ENCODE measurements around the gene RNF130. TPM values are rescaled to one million over a fixed set of nuclear protein-coding genes. Genes with fewer than 3 reads are reported as not detected.

Gene RNF130
- total RNA-seq, 1 experiment from 2014 or later: 58.5 TPM

DNA sequence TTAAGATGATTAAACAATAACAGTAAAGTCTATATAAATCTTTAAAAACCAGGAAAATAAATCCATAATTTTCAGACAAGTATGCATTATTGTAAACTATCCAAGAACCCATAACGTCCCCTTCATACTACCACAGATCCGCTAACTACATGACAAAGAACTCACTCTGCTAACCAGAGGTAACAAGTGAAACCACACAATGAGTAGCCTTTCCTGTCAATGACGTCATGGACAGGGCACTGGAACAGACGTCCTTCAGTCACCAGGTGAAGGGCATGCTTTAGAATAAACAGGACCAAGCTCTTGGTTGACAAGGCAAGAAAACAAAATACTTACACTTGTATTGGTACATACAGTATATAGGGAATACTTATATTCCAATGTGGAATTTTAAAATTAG lies 45.2 kb downstream of the RNF130 start:
- Mint-ChIP-seq H3K9me3 (peaks cover 3% of the 10 kb centered on the region; the same call in 1 of the 2 replicates), H3K4me1 (peaks cover 12% of the 10 kb centered on the region), H3K27me3 (ENCODE audit: low read depth) (no peaks in the 10 kb centered on the region), H3K27ac (peak overlapping the region; percentile 84), H3K36me3 (peaks cover 5% of the 10 kb centered on the region), H3K4me3 (no peak overlapping the region)
- ATAC-seq (no peak), DNase-seq (ENCODE audit: low spot score) (no peak)
- CTCF ChIA-PET: interaction anchor here (1.1 kb wide), 1 partner anchor 45 kb away, joined by 3 read pairs; the partner anchor contains the start of gene RNF130
- POLR2A ChIA-PET: no interaction called here
- TF ChIP-seq ZNF263 (CRISPR knock-in tag; IDR thresholded peaks at IDR 0.05; ENCODE audit: low read depth) (no peak), ZBTB43 (CRISPR knock-in tag; IDR thresholded peaks at IDR 0.05) (no peak), NFE2L1 (CRISPR knock-in tag; IDR thresholded peaks at IDR 0.05) (no peak)

DNA sequence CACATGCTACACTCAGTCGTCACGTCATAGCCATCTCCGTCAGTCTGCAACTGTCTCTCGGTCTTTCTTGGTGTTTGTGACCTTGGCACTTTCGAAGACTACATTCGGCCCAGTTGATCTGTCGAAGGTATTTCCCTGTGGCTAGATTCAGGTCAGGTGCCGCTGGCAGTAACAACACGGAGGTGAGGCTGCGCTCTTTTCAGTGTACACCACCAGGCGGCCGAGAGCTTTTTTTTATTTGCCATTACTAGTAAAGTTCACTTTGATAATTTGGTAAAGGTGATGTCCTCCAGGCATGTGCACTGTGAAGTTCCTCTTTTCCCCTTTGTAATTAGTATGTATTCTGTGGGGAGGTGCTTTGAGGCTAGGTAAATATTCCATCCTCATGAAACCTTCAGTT lies 49.7 kb downstream of the RNF130 start:
- POLR2A ChIA-PET: no interaction called here
- peaks cover 14% of the 10 kb centered on the region for H3K9me3 Mint-ChIP-seq
- no peaks in the 10 kb centered on the region for H3K27me3 Mint-ChIP-seq (ENCODE audit: low read depth)
- peaks cover 31% of the 10 kb centered on the region for H3K36me3 Mint-ChIP-seq
- H3K4me1 Mint-ChIP-seq: peaks cover 5% of the 10 kb centered on the region; the same call in 1 of the 2 replicates
- H3K27ac Mint-ChIP-seq: no peak overlapping the region
- TF ChIP-seq SP1 (CRISPR knock-in tag; conservative IDR thresholded peaks at IDR 0.05) (no peak), ZSCAN18 (CRISPR knock-in tag; IDR thresholded peaks at IDR 0.05) (no peak), NR3C1 (CRISPR knock-in tag; conservative IDR thresholded peaks at IDR 0.05; ENCODE audit: low read depth) (no peak), ATF6 (CRISPR knock-in tag; IDR thresholded peaks at IDR 0.05) (no peak), GTF2I (CRISPR knock-in tag; conservative IDR thresholded peaks at IDR 0.05) (no peak), ZNF425 (CRISPR knock-in tag; conservative IDR thresholded peaks at IDR 0.05) (no peak), CDX4 (CRISPR knock-in tag; IDR thresholded peaks at IDR 0.05; ENCODE audit: borderline replicate concordance) (no peak), SOX15 (CRISPR knock-in tag; IDR thresholded peaks at IDR 0.05) (no peak), ZNF396 (CRISPR knock-in tag; IDR thresholded peaks at IDR 0.05; ENCODE audit: borderline replicate concordance) (no peak), MYBL2 (CRISPR knock-in tag; IDR thresholded peaks at IDR 0.05) (no peak)
- TF ChIP-seq, protein P1, sequence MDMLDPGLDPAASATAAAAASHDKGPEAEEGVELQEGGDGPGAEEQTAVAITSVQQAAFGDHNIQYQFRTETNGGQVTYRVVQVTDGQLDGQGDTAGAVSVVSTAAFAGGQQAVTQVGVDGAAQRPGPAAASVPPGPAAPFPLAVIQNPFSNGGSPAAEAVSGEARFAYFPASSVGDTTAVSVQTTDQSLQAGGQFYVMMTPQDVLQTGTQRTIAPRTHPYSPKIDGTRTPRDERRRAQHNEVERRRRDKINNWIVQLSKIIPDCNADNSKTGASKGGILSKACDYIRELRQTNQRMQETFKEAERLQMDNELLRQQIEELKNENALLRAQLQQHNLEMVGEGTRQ (CRISPR knock-in tag; IDR thresholded peaks at IDR 0.05): no peak
- TF ChIP-seq, protein P2, sequence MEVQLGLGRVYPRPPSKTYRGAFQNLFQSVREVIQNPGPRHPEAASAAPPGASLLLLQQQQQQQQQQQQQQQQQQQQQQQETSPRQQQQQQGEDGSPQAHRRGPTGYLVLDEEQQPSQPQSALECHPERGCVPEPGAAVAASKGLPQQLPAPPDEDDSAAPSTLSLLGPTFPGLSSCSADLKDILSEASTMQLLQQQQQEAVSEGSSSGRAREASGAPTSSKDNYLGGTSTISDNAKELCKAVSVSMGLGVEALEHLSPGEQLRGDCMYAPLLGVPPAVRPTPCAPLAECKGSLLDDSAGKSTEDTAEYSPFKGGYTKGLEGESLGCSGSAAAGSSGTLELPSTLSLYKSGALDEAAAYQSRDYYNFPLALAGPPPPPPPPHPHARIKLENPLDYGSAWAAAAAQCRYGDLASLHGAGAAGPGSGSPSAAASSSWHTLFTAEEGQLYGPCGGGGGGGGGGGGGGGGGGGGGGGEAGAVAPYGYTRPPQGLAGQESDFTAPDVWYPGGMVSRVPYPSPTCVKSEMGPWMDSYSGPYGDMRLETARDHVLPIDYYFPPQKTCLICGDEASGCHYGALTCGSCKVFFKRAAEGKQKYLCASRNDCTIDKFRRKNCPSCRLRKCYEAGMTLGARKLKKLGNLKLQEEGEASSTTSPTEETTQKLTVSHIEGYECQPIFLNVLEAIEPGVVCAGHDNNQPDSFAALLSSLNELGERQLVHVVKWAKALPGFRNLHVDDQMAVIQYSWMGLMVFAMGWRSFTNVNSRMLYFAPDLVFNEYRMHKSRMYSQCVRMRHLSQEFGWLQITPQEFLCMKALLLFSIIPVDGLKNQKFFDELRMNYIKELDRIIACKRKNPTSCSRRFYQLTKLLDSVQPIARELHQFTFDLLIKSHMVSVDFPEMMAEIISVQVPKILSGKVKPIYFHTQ (CRISPR knock-in tag; IDR thresholded peaks at IDR 0.05): no peak
- TF ChIP-seq, protein P3, sequence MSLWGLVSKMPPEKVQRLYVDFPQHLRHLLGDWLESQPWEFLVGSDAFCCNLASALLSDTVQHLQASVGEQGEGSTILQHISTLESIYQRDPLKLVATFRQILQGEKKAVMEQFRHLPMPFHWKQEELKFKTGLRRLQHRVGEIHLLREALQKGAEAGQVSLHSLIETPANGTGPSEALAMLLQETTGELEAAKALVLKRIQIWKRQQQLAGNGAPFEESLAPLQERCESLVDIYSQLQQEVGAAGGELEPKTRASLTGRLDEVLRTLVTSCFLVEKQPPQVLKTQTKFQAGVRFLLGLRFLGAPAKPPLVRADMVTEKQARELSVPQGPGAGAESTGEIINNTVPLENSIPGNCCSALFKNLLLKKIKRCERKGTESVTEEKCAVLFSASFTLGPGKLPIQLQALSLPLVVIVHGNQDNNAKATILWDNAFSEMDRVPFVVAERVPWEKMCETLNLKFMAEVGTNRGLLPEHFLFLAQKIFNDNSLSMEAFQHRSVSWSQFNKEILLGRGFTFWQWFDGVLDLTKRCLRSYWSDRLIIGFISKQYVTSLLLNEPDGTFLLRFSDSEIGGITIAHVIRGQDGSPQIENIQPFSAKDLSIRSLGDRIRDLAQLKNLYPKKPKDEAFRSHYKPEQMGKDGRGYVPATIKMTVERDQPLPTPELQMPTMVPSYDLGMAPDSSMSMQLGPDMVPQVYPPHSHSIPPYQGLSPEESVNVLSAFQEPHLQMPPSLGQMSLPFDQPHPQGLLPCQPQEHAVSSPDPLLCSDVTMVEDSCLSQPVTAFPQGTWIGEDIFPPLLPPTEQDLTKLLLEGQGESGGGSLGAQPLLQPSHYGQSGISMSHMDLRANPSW (CRISPR knock-in tag; conservative IDR thresholded peaks at IDR 0.05; ENCODE audit: low read depth): no peak
- CTCF ChIA-PET: interaction anchor here (0.5 to 1.6 kb wide), 8 partner anchors 9 to 97 kb away, joined by 3 to 9 read pairs (median 3); no protein-coding TSS in a partner anchor
- ATAC-seq: peak; percentile 69; the same call in 1 of the 2 replicates
- no peak for DNase-seq (ENCODE audit: low spot score)
- H3K4me3 Mint-ChIP-seq: no peak overlapping the region
